Activated naive CD8-positive, alpha-beta T cell (primary cell): ENCODE results near the gene EXOC5.

ENCODE experiments used
- H3K27ac Mint-ChIP-seq: one replicate; pipeline ENCODE4 v1.8.0; 2021; ENCODE audit warnings: mixed read lengths
- H3K27me3 Mint-ChIP-seq: one replicate; pipeline ENCODE4 v1.8.0; 2021; ENCODE audit warnings: mixed read lengths
- H3K36me3 Mint-ChIP-seq: one replicate; pipeline ENCODE4 v1.8.0; 2021; ENCODE audit warnings: mixed read lengths
- H3K4me1 Mint-ChIP-seq: one replicate; pipeline ENCODE4 v1.8.0; 2021; ENCODE audit warnings: low read depth, mixed read lengths
- H3K4me3 Mint-ChIP-seq: one replicate; pipeline ENCODE4 v1.8.0; 2021; ENCODE audit warnings: mild to moderate bottlenecking, mixed read lengths
- H3K9me3 Mint-ChIP-seq: one replicate; pipeline ENCODE4 v1.8.0; 2021; ENCODE audit warnings: low read depth, mixed read lengths

EXOC5 gene

DNA sequence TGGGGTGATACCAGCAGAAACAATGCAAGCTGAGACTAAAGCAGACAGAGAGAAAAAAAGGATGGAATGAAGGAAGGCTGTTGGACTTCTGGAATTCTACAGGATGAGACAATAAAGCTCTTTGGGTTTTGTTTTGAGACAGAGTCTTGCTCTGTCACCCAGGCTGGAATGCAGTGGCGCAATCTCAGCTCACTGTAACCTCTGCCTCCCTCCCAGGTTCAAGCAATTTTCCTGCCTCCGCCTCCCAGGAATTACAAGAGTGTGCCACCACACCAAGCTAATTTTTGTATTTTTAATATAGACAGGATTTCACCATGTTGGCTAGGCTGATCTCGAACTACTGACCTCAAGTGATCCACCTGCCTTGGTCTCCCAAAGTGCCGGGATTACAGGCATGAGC is 115.4 kb downstream of the EXOC5 start:
- Mint-ChIP-seq H3K36me3 (no peaks in the 10 kb centered on the region), H3K9me3 (no peaks in the 10 kb centered on the region), H3K4me3 (no peak overlapping the region)

More for the DNA sequence above, 115.4 kb downstream of the EXOC5 start:
- Mint-ChIP-seq H3K27ac (no peak overlapping the region), H3K4me1 (no peaks in the 10 kb centered on the region), H3K27me3 (peaks cover 3% of the 10 kb centered on the region)
